Stimulated activated CD4-positive, alpha-beta T cell treated with anti-CD3 and anti-CD28 coated beads, Interleukin-2, amount 100 ng/mL, for 24 hours (primary cell): ENCODE results near the gene COX7A2L.

ENCODE experiments used
- DNase-seq, 2 donors: peaks; one replicate each; pipeline ENCODE4 v3.0.0-alpha.2; 2020

Gene COX7A2L

GRCh38 chr2:42314892-42315468, 46.0 kb downstream of the COX7A2L start:
- DNase-seq, result no peak

GRCh38 chr2:42312106-42312505, 48.9 kb downstream of the COX7A2L start:
- DNase-seq, result no peak

GRCh38 chr2:42310007-42310515, 51.0 kb downstream of the COX7A2L start:
- no peak for DNase-seq

DNA sequence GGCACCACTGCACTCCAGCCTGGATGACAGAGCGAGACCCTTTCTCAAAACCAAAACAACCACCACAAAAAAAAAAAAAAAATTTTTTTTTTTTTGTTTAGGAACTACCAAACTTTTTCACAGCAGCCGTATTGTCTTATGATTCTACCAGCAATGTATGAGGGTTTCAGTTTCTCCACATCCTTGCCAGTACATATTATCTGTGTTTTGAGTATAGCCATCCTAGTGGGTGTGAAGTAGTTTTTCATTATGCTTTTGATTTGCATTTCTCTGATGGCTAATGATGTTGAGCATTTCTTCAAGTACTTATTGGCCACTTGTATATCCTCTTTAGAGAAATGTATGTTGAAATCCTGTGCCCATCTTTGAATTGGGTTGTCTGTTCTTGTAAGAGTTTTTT, 51.7 kb downstream of the COX7A2L start:
- DNase-seq, result no peak

DNA sequence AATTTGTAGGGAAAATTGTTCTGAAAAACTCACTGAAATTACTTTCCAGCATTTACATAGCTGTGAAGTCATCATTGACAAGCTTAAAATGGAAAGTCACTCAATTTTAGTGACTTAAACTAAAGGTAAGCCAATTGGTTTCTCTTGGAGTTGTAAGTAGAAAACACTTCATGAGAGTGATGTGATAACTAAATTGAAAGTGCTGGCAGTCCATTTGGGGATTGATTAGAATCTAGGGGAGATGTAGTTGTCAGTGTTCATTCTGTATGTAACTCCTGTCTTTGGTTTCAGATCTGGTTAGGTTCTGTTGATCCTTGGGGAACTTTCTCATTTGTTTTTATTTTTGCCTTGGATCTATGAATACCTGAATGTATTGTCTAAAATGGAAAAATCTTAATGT, 53.8 kb downstream of the COX7A2L start:
- DNase-seq, result no peak

DNA sequence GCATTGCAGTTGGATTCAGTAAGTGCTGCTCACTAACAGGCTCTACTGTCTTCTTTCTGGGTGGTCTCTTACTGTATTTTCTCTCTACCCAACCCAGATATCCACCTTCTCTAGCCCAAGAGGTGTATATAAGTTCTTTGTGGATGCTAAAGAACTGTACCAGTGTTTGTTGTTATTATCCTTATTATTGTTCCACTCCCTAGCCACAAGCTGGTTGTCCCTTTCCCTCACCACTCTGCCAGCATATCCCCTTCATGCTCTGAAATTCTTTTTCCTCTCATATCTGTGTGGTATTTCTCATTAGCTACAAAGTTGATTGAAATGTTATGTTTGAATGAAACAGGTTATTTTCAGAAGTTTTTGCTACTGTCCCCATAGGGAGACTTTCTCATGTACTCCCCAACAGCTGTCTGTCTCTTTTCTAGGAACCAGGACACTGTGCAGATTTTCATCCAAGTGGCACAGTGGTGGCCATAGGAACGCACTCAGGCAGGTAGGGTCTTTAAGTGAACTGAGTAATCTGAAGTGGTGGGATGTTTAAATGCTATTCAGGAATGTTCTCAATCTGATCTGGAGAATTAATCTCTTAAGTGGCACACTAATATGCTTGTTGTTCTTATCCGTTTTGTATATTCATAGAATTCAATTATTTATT, 56.8 kb downstream of the COX7A2L start:
- DNase-seq, result no peak

DNA sequence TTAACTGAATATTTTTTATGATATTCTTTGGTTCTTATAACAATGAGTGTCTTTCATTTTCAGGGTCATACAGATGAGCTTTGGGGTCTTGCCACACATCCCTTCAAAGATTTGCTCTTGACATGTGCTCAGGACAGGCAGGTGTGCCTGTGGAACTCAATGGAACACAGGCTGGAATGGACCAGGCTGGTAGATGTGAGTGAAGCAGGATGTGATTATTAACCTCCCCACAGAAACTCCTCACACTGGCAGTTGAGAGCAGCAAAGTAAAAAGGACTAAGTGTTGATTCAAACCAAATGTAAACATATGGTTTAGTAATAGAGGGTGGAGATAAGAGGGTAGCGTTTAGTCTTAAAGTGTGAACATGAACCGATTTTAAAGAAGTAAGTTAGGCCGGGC, 57.8 kb downstream of the COX7A2L start:
- DNase-seq, result no peak

DNA sequence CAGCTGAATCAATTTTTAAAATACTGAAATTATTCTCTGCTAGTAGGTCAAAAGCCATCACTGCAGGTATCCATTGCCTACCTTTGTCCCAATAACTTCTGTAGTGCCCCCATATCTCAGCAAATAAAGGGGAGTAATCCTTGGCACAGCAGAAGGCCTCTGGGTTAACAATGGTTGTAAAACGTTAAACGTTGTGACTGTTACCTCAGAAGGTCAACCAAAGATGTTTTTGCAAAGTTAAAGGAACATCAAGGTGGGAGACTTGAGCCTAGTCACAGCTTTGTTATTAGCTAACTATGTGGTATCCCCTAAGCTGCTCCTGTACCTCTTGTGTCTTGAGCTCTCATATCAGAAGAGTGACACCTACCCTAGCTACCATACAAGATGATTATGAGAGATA, 60.5 kb downstream of the COX7A2L start:
- DNase-seq, result no peak
